Measurements from ENCODE around the gene ZFP91. TPM values are rescaled to one million over a fixed set of nuclear protein-coding genes. Genes with fewer than 3 reads are reported as not detected.
A peak's percentile ranks its signal among the peaks of the same experiment; 100 is the strongest.

Gene ZFP91
- total and polyA plus RNA-seq, 2 of the 13 experiments (the other 11 are each of a cell fraction or from before 2014, with no cell fraction given): 13.5 to 38.6 TPM

- TF ChIP-seq, protein P1, sequence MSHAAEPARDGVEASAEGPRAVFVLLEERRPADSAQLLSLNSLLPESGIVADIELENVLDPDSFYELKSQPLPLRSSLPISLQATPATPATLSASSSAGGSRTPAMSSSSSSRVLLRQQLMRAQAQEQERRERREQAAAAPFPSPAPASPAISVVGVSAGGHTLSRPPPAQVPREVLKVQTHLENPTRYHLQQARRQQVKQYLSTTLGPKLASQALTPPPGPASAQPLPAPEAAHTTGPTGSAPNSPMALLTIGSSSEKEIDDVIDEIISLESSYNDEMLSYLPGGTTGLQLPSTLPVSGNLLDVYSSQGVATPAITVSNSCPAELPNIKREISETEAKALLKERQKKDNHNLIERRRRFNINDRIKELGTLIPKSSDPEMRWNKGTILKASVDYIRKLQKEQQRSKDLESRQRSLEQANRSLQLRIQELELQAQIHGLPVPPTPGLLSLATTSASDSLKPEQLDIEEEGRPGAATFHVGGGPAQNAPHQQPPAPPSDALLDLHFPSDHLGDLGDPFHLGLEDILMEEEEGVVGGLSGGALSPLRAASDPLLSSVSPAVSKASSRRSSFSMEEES (CRISPR knock-in tag; IDR thresholded peaks at IDR 0.05): peak; percentile 98
- TF ChIP-seq, protein P2, sequence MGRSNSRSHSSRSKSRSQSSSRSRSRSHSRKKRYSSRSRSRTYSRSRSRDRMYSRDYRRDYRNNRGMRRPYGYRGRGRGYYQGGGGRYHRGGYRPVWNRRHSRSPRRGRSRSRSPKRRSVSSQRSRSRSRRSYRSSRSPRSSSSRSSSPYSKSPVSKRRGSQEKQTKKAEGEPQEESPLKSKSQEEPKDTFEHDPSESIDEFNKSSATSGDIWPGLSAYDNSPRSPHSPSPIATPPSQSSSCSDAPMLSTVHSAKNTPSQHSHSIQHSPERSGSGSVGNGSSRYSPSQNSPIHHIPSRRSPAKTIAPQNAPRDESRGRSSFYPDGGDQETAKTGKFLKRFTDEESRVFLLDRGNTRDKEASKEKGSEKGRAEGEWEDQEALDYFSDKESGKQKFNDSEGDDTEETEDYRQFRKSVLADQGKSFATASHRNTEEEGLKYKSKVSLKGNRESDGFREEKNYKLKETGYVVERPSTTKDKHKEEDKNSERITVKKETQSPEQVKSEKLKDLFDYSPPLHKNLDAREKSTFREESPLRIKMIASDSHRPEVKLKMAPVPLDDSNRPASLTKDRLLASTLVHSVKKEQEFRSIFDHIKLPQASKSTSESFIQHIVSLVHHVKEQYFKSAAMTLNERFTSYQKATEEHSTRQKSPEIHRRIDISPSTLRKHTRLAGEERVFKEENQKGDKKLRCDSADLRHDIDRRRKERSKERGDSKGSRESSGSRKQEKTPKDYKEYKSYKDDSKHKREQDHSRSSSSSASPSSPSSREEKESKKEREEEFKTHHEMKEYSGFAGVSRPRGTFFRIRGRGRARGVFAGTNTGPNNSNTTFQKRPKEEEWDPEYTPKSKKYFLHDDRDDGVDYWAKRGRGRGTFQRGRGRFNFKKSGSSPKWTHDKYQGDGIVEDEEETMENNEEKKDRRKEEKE (IDR thresholded peaks at IDR 0.05): no peak
- TF ChIP-seq KDM5A (IDR thresholded peaks at IDR 0.05; ENCODE audit: borderline replicate concordance, low read length) (peak; percentile 38; the same call in 1 of the 2 replicates), HES4 (CRISPR knock-in tag; IDR thresholded peaks at IDR 0.05; ENCODE audit: borderline replicate concordance) (peak; percentile 71), ZBTB39 (CRISPR knock-in tag; IDR thresholded peaks at IDR 0.05) (no peak), PAF1 (CRISPR knock-in tag; IDR thresholded peaks at IDR 0.05) (no peak), NFRKB (IDR thresholded peaks at IDR 0.05) (no peak), ZMYM3 (CRISPR knock-in tag; IDR thresholded peaks at IDR 0.05) (peak; percentile 46; the same call in 1 of the 2 replicates), ZNF441 (CRISPR knock-in tag; IDR thresholded peaks at IDR 0.05; ENCODE audit: borderline replicate concordance) (0 out of 2 replicates have a peak, but pooled peaks have one; percentile 25), ZNF543 (CRISPR knock-in tag; IDR thresholded peaks at IDR 0.05) (no peak), BATF2 (CRISPR knock-in tag; IDR thresholded peaks at IDR 0.05) (no peak), STAT5B (CRISPR knock-in tag; IDR thresholded peaks at IDR 0.05) (no peak), NFE2L1 (CRISPR knock-in tag; IDR thresholded peaks at IDR 0.05; ENCODE audit: borderline replicate concordance) (no peak), BRD4 (CRISPR knock-in tag; IDR thresholded peaks at IDR 0.05) (no peak), RFXANK (CRISPR knock-in tag; IDR thresholded peaks at IDR 0.05) (no peak)
- TF ChIP-seq, protein P3, sequence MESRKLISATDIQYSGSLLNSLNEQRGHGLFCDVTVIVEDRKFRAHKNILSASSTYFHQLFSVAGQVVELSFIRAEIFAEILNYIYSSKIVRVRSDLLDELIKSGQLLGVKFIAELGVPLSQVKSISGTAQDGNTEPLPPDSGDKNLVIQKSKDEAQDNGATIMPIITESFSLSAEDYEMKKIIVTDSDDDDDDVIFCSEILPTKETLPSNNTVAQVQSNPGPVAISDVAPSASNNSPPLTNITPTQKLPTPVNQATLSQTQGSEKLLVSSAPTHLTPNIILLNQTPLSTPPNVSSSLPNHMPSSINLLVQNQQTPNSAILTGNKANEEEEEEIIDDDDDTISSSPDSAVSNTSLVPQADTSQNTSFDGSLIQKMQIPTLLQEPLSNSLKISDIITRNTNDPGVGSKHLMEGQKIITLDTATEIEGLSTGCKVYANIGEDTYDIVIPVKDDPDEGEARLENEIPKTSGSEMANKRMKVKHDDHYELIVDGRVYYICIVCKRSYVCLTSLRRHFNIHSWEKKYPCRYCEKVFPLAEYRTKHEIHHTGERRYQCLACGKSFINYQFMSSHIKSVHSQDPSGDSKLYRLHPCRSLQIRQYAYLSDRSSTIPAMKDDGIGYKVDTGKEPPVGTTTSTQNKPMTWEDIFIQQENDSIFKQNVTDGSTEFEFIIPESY (CRISPR knock-in tag; IDR thresholded peaks at IDR 0.05): peak; percentile 47; the same call in 1 of the 2 replicates
- TF ChIP-seq, protein P4, sequence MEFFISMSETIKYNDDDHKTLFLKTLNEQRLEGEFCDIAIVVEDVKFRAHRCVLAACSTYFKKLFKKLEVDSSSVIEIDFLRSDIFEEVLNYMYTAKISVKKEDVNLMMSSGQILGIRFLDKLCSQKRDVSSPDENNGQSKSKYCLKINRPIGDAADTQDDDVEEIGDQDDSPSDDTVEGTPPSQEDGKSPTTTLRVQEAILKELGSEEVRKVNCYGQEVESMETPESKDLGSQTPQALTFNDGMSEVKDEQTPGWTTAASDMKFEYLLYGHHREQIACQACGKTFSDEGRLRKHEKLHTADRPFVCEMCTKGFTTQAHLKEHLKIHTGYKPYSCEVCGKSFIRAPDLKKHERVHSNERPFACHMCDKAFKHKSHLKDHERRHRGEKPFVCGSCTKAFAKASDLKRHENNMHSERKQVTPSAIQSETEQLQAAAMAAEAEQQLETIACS (CRISPR knock-in tag; IDR thresholded peaks at IDR 0.05): peak; percentile 71; the same call in 1 of the 2 replicates
Measured at GRCh38 chr11:58579192-58580129, 598 bp downstream of the ZFP91 start (continued).
